Measurements from ENCODE around the gene NUDT11.
"Not testable (repeated sequence)": the region's sequence is repeated elsewhere in the genome, so short reads cannot be mapped to it uniquely, and the experiment has no call there.

The NUDT11 gene

GRCh38 chrX:51487960-51488267, 8.5 kb downstream of the NUDT11 start:
- H3K4me3 ChIP-seq (ENCODE audit: low read depth, low read length): no peak overlapping the region
- DNase-seq (ENCODE audit: low read depth): no peak
- TF ChIP-seq MAX (IDR thresholded peaks at IDR 0.05; ENCODE audit: low read depth, low read length) (no peak), POLR2A (IDR thresholded peaks at IDR 0.05; ENCODE audit: extremely low read depth, insufficient read length) (no peak), MYC (IDR thresholded peaks at IDR 0.05; ENCODE audit: low read depth, low read length) (no peak), CTCF (IDR thresholded peaks at IDR 0.05; ENCODE audit: low read depth, low read length) (no peak)

- DNase-seq (ENCODE audit: low read depth): no peak
- TF ChIP-seq MYC (IDR thresholded peaks at IDR 0.05; ENCODE audit: low read depth, low read length) (no peak), POLR2A (IDR thresholded peaks at IDR 0.05; ENCODE audit: extremely low read depth, insufficient read length) (no peak), MAX (IDR thresholded peaks at IDR 0.05; ENCODE audit: low read depth, low read length) (no peak), CTCF (IDR thresholded peaks at IDR 0.05; ENCODE audit: low read depth, low read length) (no peak)
Observed at GRCh38 chrX:51484616-51485015, 11.8 kb downstream of the NUDT11 start.

GRCh38 chrX:51482411-51482810, 14.0 kb downstream of the NUDT11 start:
- not testable (repeated sequence) for H3K4me3 ChIP-seq (ENCODE audit: low read depth, low read length); DNase-seq (ENCODE audit: low read depth)

More at GRCh38 chrX:51484616-51485015, 11.8 kb downstream of the NUDT11 start:
- H3K4me3 ChIP-seq (ENCODE audit: low read depth, low read length): no peak overlapping the region

- TF ChIP-seq POLR2A (IDR thresholded peaks at IDR 0.05; ENCODE audit: extremely low read depth, insufficient read length) (no peak), MAX (IDR thresholded peaks at IDR 0.05; ENCODE audit: low read depth, low read length) (no peak)
- H3K4me3 ChIP-seq (ENCODE audit: low read depth, low read length): no peak overlapping the region
- DNase-seq (ENCODE audit: low read depth): no peak
Observed at GRCh38 chrX:51476930-51477329, 19.5 kb downstream of the NUDT11 start.

- no peak for DNase-seq (ENCODE audit: low read depth)
- no peak for TF ChIP-seq CTCF (IDR thresholded peaks at IDR 0.05; ENCODE audit: low read depth, low read length)
- no peak for TF ChIP-seq POLR2A (IDR thresholded peaks at IDR 0.05; ENCODE audit: extremely low read depth, insufficient read length)
- TF ChIP-seq MAX (IDR thresholded peaks at IDR 0.05; ENCODE audit: low read depth, low read length): no peak
- no peak for TF ChIP-seq MYC (IDR thresholded peaks at IDR 0.05; ENCODE audit: low read depth, low read length)
- no peak overlapping the region for H3K4me3 ChIP-seq (ENCODE audit: low read depth, low read length)
Observed at GRCh38 chrX:51463322-51463721, 33.1 kb downstream of the NUDT11 start.

- H3K4me3 ChIP-seq (ENCODE audit: low read depth, low read length): no peak overlapping the region
- TF ChIP-seq MYC (IDR thresholded peaks at IDR 0.05; ENCODE audit: low read depth, low read length) (no peak), MAX (IDR thresholded peaks at IDR 0.05; ENCODE audit: low read depth, low read length) (no peak), CTCF (IDR thresholded peaks at IDR 0.05; ENCODE audit: low read depth, low read length) (peak; percentile 44)
- DNase-seq (ENCODE audit: low read depth): peak; percentile 45
Observed at GRCh38 chrX:51461053-51462044, 35.0 kb downstream of the NUDT11 start.
